GM18519 (cell line): Measurements from ENCODE around the gene CAMK1.

Experiments used
- ATAC-seq: cut with Tn5 transposase; IDR thresholded peaks from one replicate; pipeline ENCODE4 v1.9.1; 2021; ENCODE audit warnings: mild to moderate bottlenecking, moderate library complexity; ENCODE audit not compliant: unreplicated experiment, low FRiP score

CAMK1 gene

DNA sequence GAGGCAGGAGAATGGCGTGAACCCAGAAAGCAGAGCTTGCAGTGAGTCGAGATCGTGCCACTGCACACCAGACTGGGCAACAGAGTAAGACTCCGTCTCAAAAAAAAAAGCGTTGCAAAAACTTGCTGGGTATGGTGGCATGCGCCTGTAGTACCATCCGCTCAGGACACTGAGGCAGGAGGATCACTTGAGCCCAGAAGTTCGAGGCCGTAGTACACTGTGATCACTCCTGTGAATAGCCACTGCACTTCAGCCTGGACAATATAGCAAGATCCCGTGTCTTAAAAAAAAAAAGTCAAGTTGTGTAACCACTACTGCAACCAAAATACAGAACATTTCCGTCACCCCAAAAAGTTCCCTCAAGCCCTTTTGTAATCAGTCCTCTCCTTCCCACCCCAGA is 24.7 kb upstream of the CAMK1 start:
- ATAC-seq, result no peak

DNA sequence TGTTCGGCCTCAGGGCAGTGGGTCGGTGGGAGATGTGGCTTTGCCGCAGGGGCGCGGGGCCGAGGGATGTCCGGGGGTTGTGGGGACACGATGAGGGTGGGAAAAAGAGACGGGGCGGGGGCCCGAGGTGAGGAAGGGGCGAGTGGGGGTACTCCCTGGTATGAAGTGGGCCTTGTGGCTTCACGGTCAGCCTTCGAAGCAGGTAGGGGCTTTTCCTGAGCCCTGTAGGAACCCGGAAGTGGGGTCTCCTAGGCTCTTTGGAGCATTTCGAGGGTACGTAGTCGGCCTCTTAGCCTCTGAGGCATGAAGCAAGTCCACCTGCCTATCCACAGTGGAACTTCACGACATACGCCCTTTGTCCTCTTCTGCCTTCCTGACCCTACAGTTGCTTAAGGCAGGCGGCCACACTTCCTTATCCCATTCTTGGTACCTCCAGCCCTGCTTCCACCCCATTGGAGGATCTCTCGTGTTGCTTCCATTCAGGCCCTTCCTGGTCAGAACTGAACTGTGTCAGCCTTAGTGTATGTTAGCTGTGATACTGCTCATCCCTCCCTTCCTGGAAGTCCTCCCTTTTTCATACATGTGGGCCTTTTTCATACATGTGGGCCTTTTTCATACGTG is 23.5 kb upstream of the CAMK1 start:
- ATAC-seq, result no peak

GRCh38 chr3:9792405-9793160 is 22.8 kb upstream of the CAMK1 start, which contains the start of the genes ARPC4 and TADA3:
ARPC4 (plus strand) TSS chr3:9793082; CDS start chr3:9793122, 40 bp downstream.
TADA3 (minus strand) TSS chr3:9792473; CDS start chr3:9791466, 1,007 bp downstream.
- peak; percentile 62 for ATAC-seq

DNA sequence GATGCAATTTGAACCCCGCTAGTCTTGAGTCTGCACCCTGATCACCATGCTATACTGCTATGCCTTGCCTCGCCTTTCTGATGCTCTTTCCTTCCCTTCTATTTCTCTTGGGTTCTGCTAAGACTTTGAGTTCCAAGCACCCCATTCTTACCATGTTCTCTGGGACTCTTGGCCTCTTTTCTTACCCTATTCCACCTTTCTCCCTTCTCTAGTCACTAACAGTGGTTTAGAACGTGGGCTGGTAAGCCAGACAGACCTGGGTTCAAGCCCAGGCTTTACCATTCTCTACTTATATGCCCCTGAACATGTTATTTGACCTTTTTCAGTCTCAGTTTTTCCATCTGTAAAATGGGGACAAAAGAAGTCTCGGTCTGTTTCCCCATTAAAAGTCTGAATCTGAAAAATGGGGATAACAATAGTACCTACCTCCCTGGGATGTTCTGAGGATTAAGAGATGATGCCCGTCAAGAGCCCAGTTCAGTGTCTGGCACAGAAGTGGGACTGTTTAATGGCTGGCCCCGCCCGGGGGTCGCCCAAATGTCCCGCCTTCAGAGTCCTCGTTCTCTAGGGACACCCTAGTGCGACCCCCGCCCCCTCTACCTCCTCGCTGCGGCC is 22.1 kb upstream of the CAMK1 start:
- peak; percentile 7 for ATAC-seq

- no peak for ATAC-seq
These were observed 21.4 kb upstream of the CAMK1 start for GRCh38 chr3:9791127-9791526.

DNA sequence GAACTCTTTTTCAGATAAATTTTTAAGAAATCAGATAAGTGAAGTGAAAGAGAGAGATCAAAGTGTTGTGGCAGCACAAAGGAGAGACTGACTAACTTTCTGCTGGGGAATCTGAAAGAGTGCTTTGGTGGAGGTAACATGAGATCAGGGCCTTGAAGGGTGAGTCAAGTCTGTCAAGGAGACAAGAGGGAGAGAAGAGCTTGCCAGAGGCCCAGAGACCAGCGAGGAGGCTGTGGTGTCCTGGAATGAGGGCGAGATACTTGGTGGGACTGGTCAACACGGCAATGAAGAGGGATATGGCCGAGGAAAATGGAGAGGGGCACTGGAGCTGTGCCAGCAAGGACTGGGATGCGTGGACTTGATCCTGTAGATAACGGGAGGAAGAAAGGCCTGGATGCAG is 18.0 kb upstream of the CAMK1 start:
- no peak for ATAC-seq

GRCh38 chr3:9786825-9787669 is 17.3 kb upstream of the CAMK1 start:
- ATAC-seq, result no peak

GRCh38 chr3:9786209-9786739 is 16.5 kb upstream of the CAMK1 start:
- ATAC-seq, result no peak

GRCh38 chr3:9785602-9786001 is 15.9 kb upstream of the CAMK1 start:
- ATAC-seq, result no peak

GRCh38 chr3:9784965-9785364 is 15.2 kb upstream of the CAMK1 start:
- ATAC-seq, result no peak

GRCh38 chr3:9783954-9784353 is 14.2 kb upstream of the CAMK1 start:
- no peak for ATAC-seq

GRCh38 chr3:9782770-9783169 is 13.0 kb upstream of the CAMK1 start:
- ATAC-seq, result no peak

- ATAC-seq, result no peak
These were observed 12.3 kb upstream of the CAMK1 start for GRCh38 chr3:9781978-9782603.

DNA sequence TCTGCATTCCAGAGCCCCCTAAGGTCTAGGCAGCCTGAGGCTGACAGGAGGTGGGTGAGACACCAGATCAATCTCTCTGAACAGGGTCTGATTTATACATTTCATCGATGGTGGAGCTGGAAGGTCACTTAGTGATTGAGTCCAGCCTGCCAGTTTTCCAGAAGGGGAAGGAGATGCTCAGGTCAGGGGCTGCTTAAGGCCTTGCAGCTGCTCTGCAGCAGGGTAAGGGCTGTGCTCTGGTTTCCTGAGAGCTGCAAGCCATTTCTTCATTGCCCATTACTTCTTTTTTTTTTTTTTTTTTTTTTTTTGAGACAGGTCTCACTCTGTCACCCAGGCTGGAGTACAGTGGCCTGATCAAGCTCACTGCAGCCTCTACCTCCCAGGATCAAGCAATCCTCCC is 11.8 kb upstream of the CAMK1 start:
- ATAC-seq, result no peak

DNA sequence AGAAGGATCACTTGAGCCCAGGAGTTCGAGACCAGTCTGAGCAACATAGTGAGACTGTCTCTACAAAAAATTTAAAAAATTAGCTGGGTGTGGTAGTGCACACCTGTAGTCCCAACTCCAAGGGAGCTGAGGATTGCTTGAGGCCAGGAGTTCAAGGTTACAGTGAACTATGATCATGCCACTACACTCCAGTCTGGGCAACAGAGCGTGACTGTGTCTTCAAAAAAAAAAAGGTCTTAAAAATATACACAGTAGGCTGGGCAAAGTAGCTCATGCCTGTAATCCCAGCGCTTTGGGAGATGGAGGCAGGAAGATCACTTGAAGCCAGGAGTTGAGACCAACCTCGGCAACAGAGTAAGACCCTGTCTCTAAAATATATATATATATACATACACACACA is 11.2 kb upstream of the CAMK1 start:
- ATAC-seq, result no peak

DNA sequence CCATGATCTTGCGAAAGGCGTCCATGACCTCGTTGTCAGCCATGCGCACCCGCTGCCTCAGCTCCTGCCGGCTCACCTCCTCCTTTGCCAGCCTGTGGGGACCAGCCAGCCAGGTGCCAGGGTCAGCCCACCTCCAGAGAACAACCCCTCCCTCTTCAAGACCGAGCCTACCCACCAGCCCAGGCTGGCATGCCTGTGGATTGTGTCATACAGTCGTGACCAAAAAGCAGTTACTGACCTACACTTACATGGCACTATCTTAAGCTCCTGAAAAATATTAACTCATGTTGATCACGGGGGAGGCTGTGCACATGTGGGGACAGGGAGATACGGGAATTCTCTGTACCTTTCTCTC is 10.7 kb upstream of the CAMK1 start:
- ATAC-seq, result no peak

DNA sequence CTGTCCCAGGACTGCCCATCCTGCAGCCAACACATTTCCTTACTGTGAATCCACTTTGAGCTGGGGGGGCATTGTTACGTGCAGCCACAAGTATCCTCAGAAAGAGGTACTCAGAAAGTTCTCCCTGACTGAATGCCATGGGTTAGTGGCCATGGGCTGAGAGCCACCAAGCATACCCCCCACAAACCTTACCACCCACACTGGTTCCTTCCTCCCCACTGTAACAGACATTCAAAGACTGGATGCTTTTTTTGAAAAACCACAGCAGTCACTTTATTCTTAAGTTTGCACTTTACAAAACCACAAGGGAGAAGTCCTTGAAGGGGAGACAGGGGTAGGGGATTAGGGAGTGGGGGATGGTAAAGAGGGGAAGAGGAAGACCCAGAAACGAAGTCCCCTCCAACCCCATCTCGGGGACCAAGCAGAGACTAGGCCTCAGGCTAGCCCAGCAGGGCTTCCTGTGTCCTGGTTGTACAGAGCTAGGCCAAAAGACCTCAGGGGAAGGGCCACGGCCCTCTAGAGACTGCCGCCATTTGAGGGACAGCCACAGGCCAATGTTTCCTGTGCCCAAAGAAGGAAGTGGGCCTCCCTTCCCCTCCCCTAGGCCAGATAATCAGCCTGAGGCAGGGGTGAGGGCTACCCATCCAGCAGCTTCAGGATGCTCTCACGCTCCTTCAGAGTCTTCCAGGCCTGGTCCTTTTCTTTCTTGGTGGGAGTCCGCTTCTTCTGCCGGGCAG is 10.1 kb upstream of the CAMK1 start:
- ATAC-seq, result peak; percentile 48

GRCh38 chr3:9779075-9779593 is 9.4 kb upstream of the CAMK1 start:
- ATAC-seq, result no peak
